HG03571 (cell line): ENCODE data around the gene RACGAP1.

Experiments
- ATAC-seq: cut with Tn5 transposase; IDR thresholded peaks from one replicate; pipeline ENCODE4 v1.9.1; 2021; ENCODE audit not compliant: unreplicated experiment

Gene RACGAP1

DNA sequence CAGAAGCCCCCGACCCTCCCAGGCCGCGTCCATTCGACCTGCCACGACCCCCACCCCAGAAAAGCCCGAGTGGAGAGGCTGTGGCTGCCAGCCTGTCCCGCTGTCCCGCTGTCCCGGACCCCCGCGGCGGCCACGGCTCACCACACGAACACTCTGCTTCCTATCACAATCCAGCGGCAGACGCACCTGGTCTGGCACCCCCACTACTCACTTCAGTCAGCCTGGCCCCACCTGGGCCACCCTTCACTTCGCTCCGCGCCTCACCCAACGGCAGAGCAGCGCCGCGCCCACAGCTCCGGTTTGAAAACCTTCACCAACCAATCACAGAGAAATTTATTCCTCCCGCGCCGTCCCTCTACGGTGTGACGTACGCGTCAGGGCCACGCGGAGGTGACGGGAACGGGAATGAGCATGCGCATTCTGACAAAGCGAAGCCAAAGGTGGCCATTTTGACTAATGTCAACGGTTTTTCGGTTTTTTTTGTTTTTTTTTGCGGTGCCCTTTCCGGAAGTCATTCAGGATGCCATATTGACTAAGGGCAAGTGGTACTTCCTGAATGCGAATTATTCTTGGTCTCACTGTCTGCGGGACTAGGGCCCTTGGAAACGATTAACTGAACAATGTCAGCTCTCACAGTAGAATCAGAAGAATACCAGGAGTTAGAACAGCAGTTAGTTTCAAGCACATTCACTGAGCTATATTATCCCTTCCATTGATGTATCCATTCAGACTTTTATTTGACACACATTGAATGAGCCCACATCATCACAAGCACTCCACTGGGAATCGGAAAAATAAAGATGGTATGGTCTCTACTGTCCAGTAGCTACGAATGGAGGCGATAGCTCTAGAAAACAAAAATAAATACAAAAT lies at the start of gene RACGAP1:
TSS of gene RACGAP1 (minus strand) at position 308 of the 873 bp plus-strand sequence. CDS start 8,779 bp downstream, outside the sequence.
- peak; percentile 97 for ATAC-seq

DNA sequence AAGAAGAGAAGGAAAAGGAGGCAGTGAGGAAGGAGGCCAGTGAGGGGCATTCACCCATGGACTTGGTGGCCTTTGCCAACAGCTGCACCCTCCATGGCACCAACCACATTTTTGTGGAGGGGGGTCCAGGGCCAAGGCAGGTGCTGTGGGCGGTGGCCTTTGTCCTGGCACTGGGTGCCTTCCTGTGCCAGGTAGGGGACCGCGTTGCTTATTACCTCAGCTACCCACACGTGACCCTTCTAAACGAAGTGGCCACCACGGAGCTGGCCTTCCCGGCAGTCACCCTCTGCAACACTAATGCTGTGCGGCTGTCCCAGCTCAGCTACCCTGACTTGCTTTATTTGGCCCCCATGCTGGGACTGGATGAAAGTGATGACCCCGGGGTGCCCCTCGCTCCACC lies 48.4 kb upstream of the RACGAP1 start:
- ATAC-seq = no peak

- no peak for ATAC-seq
These were observed 47.9 kb upstream of the RACGAP1 start for GRCh38 chr12:50073206-50073605.

DNA sequence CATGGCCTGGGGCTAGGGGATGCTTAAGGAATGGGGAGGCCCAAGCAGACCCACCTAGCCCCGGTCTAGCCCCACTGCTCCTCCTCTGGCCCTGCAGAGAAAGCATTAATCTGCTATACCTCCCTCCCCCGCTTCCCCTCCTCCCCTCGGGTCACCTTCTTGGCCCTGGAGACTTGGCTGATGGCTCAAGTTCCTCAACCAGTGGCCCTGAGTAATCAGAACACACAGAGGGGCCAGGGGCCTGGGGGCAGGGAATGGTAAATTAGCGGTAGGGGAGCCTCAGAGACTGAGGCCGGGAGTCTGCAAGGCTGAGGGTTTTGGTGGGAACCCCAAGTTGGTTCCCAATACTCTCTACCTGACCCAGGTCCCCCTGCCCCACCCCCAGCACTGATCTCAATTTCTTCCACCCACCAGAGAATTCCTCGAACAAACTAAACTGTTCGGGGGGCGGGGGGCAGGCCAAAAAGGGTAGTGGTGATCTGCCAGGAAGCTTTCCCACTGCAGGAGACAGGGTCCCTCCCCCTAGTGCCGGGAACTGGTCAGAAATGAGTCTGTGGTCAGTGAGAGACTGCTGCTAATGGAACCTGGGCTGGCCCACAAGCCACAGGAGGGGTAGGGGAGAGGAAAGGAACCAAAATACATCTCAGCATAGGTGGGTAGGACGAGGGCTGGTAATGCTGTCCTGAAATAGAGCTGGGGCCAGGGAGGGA lies 47.1 kb upstream of the RACGAP1 start:
- ATAC-seq = no peak

- no peak for ATAC-seq
These were observed 45.2 kb upstream of the RACGAP1 start for GRCh38 chr12:50070314-50071060.

DNA sequence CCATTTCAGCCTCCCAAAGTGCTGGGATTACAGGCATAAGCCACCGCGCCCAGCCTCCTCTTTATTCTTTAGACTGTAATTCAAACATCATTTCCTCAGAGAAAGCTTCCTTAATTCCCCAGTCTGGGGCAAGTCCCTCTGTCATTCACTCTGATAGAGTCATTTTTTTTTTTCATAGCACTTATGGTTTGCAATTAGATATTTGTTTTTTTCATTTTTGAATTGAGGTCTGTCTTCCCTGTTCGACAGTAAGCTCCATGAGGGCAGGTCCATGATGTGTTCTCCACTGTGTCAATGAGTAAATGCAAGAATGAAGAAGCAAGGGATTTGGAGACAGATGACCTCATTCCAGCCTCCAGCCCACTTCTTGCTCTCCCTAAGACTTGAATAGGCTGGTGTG lies 44.2 kb upstream of the RACGAP1 start:
- no peak for ATAC-seq

DNA sequence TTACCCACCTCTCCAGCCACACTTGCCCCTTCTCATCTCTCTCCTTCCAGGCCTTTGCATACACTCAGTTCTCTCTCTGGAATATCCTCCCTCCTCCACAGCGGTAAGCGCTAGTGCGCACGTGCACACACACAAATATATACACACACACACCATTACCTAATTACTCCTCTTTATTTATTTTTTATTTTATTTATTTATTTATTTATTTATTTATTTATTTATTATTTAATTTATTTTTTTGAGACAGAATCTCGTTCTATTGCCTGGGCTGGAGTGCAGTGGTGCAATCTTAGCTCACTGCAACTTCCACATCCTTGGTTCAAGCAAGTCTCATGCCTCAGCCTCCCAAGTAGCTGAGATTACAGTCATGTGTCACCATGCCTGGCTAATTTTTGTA lies 43.8 kb upstream of the RACGAP1 start:
- ATAC-seq = no peak

GRCh38 chr12:50066402-50066801 lies 41.1 kb upstream of the RACGAP1 start:
- no peak for ATAC-seq

DNA sequence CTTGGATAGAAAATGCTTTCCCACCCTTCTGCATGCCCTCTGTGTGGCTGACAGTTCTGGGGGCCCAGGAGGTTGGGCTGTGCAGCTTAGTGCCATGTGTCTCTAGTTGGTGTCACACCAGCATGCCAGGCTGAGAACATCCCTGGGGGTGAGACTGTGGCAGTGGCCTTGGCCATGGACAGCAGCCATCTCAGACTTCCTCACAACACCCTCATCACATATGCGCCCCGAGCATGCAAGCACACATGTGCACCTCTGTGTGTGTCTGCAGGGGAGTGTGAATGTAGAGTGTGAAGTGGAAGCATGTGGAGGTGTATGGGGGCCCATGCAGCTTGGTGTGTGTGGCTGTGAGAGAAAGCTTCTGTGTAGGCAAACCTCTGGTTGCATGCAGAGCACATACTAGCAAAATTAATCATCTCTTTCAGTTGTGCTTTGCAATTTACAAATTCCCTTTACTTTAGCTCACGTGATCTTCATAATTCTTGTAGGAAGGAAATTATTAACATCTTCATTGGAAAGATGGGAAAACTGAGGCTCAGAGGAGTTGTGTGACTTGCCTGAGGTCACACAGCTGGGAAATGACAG lies 40.5 kb upstream of the RACGAP1 start:
- ATAC-seq = no peak

DNA sequence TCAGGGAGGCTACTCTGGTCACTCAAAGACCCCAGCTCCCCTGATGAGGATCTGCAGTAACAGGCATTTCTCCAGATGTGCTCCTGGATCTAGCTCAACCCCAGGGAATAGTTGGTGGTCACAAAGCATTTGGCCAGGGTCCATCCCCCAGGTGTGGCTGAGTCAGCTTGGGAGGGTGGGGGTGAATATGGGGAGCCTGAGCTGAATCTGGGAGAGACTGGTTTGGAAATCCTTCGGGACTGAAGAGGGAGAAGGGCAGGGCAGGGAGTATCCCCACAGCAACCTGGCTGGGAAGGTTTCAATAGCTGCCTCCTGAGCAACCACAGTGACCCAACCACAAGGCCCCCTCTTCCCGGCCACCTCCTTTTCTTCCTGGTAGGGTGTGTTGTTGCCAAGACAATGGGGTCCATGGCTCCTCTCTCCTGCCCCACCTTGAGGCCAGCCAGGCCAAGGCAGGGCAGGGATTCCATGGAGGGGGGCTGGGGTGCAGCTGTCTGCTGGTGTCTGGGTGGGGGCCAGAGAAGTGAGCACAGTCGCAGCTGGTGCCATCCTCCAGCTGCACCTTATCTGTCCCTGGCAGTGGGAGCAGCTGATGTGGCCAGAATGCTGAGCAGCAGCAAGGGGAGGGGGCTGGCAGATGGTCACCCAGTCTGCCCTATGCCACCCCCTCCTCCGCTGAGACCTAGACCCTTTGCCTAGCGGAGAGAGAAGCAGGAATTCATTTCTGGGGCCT lies 37.6 kb upstream of the RACGAP1 start:
- ATAC-seq = no peak

GRCh38 chr12:50061946-50062686 lies 36.8 kb upstream of the RACGAP1 start:
- ATAC-seq = no peak

DNA sequence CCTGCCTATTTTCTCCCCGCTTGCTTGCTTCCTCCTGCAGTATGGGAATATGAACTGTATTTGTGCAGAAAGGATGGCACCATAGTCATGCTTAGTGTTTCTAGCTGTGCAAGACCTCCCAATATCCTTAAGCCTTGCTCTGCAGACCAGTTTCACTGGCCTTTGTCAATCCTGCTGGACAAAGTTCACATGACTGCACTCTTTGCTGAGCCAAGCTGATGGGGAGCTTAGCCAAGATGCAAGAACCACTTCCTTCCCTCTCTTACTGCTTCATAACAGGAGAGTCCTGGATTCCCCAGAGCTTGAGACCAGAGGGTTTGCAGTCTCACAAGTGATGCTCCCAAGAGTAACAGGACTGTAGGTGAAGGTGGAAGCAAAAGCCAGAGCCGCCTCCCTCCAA lies 35.9 kb upstream of the RACGAP1 start:
- no peak for ATAC-seq

GRCh38 chr12:50060120-50060468 lies 34.8 kb upstream of the RACGAP1 start:
- ATAC-seq = no peak

DNA sequence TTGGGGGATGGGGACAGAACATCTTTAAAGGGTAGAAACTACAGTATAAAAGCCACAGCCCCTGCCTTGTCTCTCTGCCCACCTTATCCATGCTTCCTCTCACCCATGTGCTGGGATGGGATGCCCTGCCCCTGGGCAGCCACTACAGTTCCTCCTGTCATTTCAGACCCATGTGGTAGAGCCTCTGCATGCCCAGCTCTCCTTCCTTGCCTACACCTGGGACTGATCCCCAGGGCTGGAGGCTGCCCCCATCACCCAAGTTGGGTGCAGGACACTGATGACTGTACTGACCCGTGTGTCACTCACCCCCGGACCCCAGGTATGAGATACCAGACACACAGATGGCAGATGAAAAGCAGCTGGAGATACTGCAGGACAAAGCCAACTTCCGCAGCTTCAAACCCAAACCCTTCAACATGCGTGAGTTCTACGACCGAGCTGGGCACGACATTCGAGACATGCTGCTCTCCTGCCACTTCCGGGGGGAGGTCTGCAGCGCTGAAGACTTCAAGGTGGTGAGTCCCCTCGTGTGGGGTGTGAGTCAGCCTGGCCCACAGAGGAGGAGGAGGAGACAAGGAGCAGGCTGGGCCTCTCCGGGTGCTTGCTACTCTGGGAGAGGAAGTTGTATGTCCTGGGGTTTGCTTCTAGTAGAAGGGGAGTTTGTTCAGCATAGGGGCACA lies 34.3 kb upstream of the RACGAP1 start:
- no peak for ATAC-seq

DNA sequence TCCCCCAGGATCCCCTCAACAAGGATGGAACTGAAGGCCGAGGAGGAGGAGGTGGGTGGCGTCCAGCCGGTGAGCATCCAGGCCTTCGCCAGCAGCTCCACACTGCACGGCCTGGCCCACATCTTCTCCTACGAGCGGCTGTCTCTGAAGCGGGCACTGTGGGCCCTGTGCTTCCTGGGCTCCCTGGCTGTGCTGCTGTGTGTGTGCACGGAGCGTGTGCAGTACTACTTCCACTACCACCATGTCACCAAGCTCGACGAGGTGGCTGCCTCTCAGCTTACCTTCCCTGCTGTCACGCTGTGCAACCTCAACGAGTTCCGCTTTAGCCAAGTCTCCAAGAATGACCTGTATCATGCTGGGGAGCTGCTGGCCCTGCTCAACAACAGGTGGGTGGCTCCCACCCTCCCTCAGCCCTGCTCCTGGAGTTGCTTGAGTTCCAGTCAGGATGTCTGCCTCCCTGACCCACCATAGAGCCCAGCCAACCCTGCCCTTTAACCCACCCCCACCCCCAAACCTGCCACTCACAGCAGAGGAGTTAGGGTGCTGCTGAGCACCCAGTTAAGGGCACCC lies 33.5 kb upstream of the RACGAP1 start:
- ATAC-seq = no peak

GRCh38 chr12:50057896-50058670 lies 32.8 kb upstream of the RACGAP1 start:
- no peak for ATAC-seq

GRCh38 chr12:50057000-50057841 lies 31.9 kb upstream of the RACGAP1 start, which contains the start of gene ASIC1:
Gene ASIC1, plus strand, starts transcription at chr12:50057596. Its CDS starts 1,171 bp downstream, at chr12:50058767.
- no peak for ATAC-seq
